ENCODE results near the gene HOXB5.

Gene HOXB5

GRCh38 chr17:48591255-48592056 is 2.1 kb downstream of the HOXB5 start:
- DNase-seq (ENCODE audit: low read depth in 2 of 3, low spot score in 1 of 3), result no peak

DNA sequence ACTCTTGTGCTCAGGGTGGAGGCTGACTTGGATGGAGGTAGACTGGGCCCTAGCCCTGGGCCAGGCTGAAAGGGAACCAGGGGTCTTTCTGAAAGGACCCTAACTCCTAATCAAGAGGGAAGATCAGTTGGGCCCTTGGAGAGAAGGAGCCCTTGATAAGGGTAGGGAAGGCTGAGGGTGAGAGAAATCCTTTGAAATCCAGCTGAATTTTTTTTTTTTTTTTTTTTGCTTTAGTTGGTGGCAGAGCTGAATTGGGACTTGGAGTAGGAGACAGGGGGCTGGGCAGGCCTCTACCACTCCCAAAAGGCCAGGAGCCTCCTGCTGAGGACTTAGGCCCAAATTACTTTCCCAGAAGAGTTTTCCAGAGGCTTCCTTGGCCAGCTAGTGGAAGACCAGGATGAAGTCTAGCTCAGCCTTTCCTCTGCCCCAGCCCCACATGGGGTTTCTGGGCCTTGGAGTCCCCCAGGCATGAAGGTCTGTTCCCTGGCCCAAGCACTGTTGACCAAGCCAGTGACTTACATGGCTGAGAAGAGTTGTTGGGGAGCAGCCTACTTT is 2.9 kb downstream of the HOXB5 start:
- DNase-seq (ENCODE audit: low read depth in 2 of 3, low spot score in 1 of 3), result no peak

- DNase-seq (ENCODE audit: low read depth in 2 of 3, low spot score in 1 of 3), result no peak
These were observed 3.6 kb downstream of the HOXB5 start, which contains the start of gene HOXB3 for GRCh38 chr17:48589831-48590606. Gene HOXB3, minus strand, starts transcription at chr17:48590241. Its CDS starts 37,767 bp downstream, at chr17:48552474.

GRCh38 chr17:48589060-48589830 is 4.3 kb downstream of the HOXB5 start:
- DNase-seq (ENCODE audit: low read depth in 2 of 3, low spot score in 1 of 3), result no peak

- no peak for DNase-seq (ENCODE audit: low read depth in 2 of 3, low spot score in 1 of 3)
These were observed 5.1 kb downstream of the HOXB5 start for GRCh38 chr17:48588528-48588927.

GRCh38 chr17:48588074-48588415 is 5.5 kb downstream of the HOXB5 start:
- DNase-seq (ENCODE audit: low read depth in 2 of 3, low spot score in 1 of 3), result no peak

DNA sequence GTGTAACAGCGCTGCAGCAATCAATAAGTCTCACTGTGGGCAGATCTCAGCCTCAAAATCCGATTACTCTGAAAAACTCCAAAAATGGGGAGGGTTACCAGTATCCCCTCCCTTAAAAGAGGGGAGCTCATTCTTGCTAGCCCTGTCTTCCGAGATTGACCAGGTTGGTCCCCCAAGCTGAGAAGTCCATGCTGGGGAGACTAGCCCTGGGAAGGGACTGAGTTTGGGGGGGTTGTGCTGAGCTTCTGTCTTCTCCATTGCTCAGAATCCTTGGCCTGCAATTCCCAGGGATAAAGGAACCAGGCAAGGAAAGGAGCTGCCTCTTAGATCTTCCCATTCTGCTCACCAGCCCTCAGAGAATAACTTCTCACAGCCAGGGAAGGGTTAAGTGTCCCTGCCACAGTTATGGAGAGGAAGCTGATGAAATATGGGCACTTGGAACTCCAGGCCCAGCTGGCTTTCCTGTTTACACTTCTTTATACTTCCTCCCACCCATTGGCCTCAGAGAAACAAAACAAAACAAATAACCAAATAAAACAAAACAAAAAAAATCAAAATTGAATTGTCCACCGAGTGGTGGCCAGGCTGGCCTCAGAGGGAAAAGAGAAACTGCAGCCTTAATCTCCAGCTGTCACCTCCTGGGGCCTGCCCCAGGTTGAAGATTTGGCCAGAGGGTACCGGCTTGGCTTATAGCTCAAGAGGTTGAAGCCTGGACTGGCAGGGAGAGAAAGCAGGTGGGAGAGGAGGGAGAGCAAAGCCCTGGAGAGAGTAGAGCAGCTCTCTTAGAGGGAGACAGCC is 6.1 kb downstream of the HOXB5 start:
- no peak for DNase-seq (ENCODE audit: low read depth in 2 of 3, low spot score in 1 of 3)

- no peak for DNase-seq (ENCODE audit: low read depth in 2 of 3, low spot score in 1 of 3)
These were observed 7.0 kb downstream of the HOXB5 start for GRCh38 chr17:48586355-48587258.

- DNase-seq (ENCODE audit: low read depth in 2 of 3, low spot score in 1 of 3), result no peak
These were observed 9.3 kb downstream of the HOXB5 start for GRCh38 chr17:48584223-48584741.

- DNase-seq (ENCODE audit: low read depth in 2 of 3, low spot score in 1 of 3), result no peak
These were observed 9.8 kb downstream of the HOXB5 start for GRCh38 chr17:48583708-48584222.

GRCh38 chr17:48582750-48583069 is 10.9 kb downstream of the HOXB5 start:
- DNase-seq (ENCODE audit: low read depth in 2 of 3, low spot score in 1 of 3), result no peak

DNA sequence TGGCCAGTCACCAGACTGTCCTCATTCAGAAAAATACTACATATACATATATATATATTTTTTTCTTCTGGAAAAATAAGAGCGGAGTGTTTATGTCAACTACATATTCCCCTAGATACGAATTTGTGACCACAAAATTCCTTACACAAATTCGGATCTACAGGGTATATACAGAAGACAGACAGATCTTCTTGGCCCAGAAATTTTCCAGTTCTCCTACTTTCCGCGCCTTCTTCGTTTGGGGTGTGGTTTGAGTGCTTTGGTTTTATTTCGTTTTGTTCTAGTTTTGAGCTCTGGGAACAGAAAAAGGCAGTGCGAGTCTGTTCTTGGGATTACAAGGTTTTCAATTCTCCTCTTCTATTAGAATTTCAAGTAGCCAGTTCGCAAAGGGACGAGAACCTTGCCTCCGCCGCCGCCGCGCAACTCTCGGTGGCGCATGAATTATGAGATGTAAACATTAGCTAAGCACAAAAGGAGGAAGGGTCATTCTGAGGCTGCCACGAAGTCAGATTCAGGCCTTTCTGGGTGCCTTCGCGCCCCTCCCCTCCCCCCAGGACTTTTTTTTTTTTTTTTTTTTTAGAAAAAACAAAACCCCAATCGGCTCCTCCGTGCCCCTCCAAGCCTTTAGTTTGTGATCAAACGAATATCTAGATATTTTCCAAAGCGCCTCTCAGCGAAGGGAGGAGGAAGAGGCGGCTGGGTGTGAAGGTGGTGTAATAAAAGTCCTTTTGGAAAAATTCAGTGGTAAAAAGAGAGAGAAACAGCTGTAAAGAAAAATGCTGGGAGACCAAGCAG is 13.6 kb downstream of the HOXB5 start:
- DNase-seq (ENCODE audit: low read depth in 2 of 3, low spot score in 1 of 3), result no peak

DNA sequence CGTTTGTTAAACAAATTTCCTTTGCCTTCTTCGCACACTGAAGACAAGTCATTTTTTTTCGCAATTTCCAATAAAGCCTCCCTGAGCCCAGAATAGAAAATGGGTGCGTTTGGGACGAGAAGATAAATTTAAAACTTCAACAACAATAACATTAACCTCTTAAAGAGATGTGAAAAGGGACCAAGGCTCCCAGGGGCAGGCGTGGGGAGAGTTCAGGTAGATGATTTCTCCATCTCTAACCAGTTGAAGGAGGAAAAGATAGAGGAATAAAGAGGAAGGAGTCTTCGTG is 14.2 kb downstream of the HOXB5 start:
- DNase-seq (ENCODE audit: low read depth in 2 of 3, low spot score in 1 of 3), result no peak

DNA sequence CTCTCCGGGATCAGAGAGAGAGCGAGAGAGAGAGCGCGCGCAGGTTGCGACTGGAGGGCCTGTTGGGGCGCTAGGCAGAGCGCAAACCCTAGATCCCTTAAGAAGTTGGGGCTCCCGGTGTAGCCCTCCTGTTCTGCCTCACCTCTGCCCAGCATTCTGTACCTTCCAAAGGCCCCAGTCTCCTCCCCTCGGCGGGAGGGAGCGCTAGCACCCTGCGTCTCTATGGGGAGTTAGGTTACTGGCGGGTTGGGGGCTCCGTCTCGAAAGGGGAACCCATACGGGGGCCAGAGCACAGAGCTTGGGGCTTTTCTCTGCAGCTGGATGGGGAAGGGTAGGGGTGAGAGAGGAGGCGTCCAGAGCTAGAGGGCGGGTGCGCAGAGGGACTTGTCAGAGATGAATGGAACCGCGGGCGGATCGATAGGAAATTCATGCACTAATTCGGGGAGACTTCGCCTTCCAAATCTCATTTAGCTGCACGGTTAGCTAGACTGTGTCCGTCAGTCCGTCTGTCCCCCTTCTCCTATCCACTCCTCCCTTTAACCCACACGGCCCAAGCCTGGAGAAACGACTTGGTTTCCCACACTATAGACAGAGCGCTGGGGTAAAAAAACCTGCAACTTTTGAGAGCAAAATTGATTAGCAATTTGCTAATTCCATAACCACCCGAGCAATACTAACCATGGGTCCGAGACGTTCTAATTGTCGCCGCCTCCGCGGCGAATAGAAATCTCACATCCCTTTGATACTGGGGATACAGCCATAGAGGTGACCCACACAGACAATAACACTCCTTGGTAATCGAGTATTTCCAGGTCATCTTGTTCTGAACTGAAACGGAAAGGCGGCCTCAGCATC is 14.7 kb downstream of the HOXB5 start:
- no peak for DNase-seq (ENCODE audit: low read depth in 2 of 3, low spot score in 1 of 3)

- DNase-seq (ENCODE audit: low read depth in 2 of 3, low spot score in 1 of 3), result peak in 2 of 3 donors; percentile 44 to 63
These were observed 15.5 kb downstream of the HOXB5 start, which contains the start of gene HOXB4 for GRCh38 chr17:48577946-48578615. Gene HOXB4, minus strand, starts transcription at chr17:48578350. Its CDS starts 31 bp downstream, at chr17:48578319.

DNA sequence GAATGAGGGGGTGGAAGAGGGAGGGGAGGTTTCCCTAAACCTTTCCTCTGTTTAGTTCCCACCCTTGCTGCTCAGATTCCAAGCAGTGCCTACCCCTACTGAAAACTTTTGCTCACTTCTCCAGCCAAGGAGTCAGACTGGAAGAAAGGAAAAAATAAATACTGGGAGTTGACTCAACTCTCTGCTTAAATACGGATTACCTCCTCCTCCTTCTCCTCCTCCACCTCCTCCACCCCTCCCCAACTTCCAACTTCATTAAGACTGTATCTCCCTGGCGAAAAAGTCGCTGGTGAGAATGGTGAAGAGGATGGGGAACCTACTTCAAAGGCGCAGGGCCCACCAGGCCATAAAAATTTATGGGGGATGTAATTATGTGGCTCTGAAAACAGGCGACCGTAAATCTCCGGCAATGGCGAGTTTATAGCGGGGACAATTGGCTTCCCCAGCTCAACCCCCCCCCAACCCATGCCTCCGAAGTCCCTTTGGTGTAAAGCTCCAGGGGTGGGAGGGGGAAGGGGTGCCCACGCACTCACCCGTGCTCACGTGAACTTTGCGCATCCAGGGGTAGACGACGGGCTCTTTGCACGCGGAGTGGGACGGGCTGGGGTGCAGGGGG is 16.1 kb downstream of the HOXB5 start:
- DNase-seq (ENCODE audit: low read depth in 2 of 3, low spot score in 1 of 3), result no peak
